ENCODE measurements around the gene DIDO1. TPM values are rescaled to one million over a fixed set of nuclear protein-coding genes. Genes with fewer than 3 reads are reported as not detected.
A peak's percentile ranks its signal among the peaks of the same experiment; 100 is the strongest.

Gene DIDO1
- total and polyA plus RNA-seq, 2 of the 13 experiments (the other 11 are each of a cell fraction or from before 2014, with no cell fraction given): 75.0 to 75.1 TPM

DNA sequence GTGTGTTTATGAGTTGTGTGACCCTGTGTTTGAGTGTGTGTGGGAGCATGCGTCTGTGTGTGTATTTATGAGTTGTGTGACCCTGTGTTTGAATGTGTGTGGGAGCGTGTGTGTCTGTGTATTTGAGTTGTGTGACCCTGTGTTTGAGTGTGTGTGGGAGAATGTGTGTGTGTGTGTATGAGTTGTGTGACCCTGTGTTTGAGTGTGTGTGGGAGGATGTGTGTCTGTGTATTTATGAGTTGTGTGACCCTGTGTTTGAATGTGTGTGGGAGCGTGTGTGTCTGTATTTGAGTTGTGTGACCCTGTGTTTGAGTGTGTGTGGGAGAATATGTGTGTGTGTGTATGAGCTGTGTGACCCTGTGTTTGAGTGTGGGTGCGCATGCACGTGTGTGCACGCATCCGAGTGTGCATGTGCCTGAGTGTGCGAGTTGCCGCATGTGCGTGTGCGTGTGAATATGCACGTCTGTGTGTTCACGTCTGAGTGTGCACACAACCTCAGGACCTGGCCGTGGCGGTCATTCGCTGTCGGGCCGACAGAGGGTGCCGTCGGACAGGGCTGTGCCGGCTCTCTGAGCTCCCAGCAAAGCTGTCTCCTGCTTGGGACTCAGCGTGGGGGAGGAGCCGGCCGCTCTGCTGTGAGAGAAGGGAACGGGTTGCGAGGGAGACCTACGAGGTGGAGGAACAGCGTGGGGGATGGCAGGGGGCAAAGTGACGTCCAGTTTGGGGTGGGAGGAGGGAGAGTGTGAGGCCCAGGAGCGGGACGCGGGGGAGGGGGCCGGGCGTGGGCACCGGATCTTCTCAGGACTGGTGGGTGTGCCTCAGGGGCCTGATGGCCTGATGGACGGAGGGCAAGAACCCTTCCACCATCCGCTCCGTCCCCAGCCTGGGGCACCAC is 45.9 kb upstream of the DIDO1 start (continued):
- TF ChIP-seq PHF8 (CRISPR knock-in tag; IDR thresholded peaks at IDR 0.05) (peak; percentile 46; the same call in 1 of the 2 replicates), ZNF337 (CRISPR knock-in tag; IDR thresholded peaks at IDR 0.05; ENCODE audit: borderline replicate concordance, low read depth) (no peak), NFIB (CRISPR knock-in tag; IDR thresholded peaks at IDR 0.05; ENCODE audit: borderline replicate concordance) (no peak), ZSCAN9 (CRISPR knock-in tag; IDR thresholded peaks at IDR 0.05; ENCODE audit: borderline replicate concordance) (peak; percentile 89), RAD21 (CRISPR knock-in tag; IDR thresholded peaks at IDR 0.05) (peak; percentile 99), SP5 (CRISPR knock-in tag; IDR thresholded peaks at IDR 0.05; ENCODE audit: borderline replicate concordance, low read depth) (no peak; the same call in 1 of the 2 replicates), ZNF205 (CRISPR knock-in tag; IDR thresholded peaks at IDR 0.05) (peak; percentile 66; the same call in 1 of the 2 replicates), ETV6 (CRISPR knock-in tag; conservative IDR thresholded peaks at IDR 0.05) (peak; percentile 60; the same call in 1 of the 2 replicates), POLR2A (IDR thresholded peaks at IDR 0.05; ENCODE audit: insufficient read depth in 1 of 2, low read depth in 2 of 2, low read length in 2 of 2) (peak in 1 of 2 experiments; percentile 31; a peak in 1 of 4 replicates), ZNF550 (CRISPR knock-in tag; IDR thresholded peaks at IDR 0.05; ENCODE audit: borderline replicate concordance) (0 out of 2 replicates have a peak, but pooled peaks have one; percentile 65), GABPB1 (CRISPR knock-in tag; IDR thresholded peaks at IDR 0.05) (peak; percentile 70), HNRNPL (IDR thresholded peaks at IDR 0.05; ENCODE audit: low read depth, low read length) (0 out of 2 replicates have a peak, but pooled peaks have one; percentile 62), CEBPG (CRISPR knock-in tag; IDR thresholded peaks at IDR 0.05) (0 out of 2 replicates have a peak, but pooled peaks have one; percentile 15), ZNF891 (CRISPR knock-in tag; IDR thresholded peaks at IDR 0.05) (peak; percentile 39; the same call in 1 of the 2 replicates), IKZF4 (CRISPR knock-in tag; IDR thresholded peaks at IDR 0.05; ENCODE audit: borderline replicate concordance, low read depth, not compliant biosample characterization) (peak; percentile 13), KLF16 (CRISPR knock-in tag; IDR thresholded peaks at IDR 0.05) (peak in 1 of 2 experiments; percentile 87; a peak in 2 of 4 replicates), RXRA (CRISPR knock-in tag; IDR thresholded peaks at IDR 0.05) (peak; percentile 78), KDM2A (CRISPR knock-in tag; IDR thresholded peaks at IDR 0.05; ENCODE audit: borderline replicate concordance, low read depth) (peak; percentile 97), RBM39 (IDR thresholded peaks at IDR 0.05; ENCODE audit: low read depth, low read length, poor library complexity, severe bottlenecking) (peak; percentile 51), TAF15 (IDR thresholded peaks at IDR 0.05; ENCODE audit: low read depth, low read length, poor library complexity, severe bottlenecking) (peak; percentile 45)
- TF ChIP-seq, protein P1, sequence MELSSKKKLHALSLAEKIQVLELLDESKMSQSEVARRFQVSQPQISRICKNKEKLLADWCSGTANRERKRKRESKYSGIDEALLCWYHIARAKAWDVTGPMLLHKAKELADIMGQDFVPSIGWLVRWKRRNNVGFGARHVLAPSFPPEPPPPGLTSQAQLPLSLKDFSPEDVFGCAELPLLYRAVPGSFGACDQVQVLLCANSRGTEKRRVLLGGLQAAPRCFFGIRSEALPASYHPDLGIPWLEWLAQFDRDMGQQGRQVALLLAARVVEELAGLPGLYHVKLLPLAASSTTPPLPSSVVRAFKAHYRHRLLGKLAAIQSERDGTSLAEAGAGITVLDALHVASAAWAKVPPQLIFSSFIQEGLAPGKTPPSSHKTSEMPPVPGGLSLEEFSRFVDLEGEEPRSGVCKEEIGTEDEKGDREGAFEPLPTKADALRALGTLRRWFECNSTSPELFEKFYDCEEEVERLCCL (CRISPR knock-in tag; IDR thresholded peaks at IDR 0.05; ENCODE audit: borderline replicate concordance): no peak
- TF ChIP-seq, protein P2, sequence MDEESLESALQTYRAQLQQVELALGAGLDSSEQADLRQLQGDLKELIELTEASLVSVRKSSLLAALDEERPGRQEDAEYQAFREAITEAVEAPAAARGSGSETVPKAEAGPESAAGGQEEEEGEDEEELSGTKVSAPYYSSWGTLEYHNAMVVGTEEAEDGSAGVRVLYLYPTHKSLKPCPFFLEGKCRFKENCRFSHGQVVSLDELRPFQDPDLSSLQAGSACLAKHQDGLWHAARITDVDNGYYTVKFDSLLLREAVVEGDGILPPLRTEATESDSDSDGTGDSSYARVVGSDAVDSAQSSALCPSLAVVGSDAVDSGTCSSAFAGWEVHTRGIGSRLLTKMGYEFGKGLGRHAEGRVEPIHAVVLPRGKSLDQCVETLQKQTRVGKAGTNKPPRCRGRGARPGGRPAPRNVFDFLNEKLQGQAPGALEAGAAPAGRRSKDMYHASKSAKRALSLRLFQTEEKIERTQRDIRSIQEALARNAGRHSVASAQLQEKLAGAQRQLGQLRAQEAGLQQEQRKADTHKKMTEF (CRISPR knock-in tag; IDR thresholded peaks at IDR 0.05): peak; percentile 67; the same call in 1 of the 2 replicates
- TF ChIP-seq, protein P3, sequence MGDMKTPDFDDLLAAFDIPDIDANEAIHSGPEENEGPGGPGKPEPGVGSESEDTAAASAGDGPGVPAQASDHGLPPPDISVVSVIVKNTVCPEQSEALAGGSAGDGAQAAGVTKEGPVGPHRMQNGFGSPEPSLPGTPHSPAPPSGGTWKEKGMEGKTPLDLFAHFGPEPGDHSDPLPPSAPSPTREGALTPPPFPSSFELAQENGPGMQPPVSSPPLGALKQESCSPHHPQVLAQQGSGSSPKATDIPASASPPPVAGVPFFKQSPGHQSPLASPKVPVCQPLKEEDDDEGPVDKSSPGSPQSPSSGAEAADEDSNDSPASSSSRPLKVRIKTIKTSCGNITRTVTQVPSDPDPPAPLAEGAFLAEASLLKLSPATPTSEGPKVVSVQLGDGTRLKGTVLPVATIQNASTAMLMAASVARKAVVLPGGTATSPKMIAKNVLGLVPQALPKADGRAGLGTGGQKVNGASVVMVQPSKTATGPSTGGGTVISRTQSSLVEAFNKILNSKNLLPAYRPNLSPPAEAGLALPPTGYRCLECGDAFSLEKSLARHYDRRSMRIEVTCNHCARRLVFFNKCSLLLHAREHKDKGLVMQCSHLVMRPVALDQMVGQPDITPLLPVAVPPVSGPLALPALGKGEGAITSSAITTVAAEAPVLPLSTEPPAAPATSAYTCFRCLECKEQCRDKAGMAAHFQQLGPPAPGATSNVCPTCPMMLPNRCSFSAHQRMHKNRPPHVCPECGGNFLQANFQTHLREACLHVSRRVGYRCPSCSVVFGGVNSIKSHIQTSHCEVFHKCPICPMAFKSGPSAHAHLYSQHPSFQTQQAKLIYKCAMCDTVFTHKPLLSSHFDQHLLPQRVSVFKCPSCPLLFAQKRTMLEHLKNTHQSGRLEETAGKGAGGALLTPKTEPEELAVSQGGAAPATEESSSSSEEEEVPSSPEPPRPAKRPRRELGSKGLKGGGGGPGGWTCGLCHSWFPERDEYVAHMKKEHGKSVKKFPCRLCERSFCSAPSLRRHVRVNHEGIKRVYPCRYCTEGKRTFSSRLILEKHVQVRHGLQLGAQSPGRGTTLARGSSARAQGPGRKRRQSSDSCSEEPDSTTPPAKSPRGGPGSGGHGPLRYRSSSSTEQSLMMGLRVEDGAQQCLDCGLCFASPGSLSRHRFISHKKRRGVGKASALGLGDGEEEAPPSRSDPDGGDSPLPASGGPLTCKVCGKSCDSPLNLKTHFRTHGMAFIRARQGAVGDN (CRISPR knock-in tag; IDR thresholded peaks at IDR 0.05): peak; percentile 86

All from HepG2 (cell line).